HepG2 (cell line): ENCODE results near the gene TBC1D1. TPM values are rescaled to one million over a fixed set of nuclear protein-coding genes. Genes with fewer than 3 reads are reported as not detected.
A peak's percentile ranks its signal among the peaks of the same experiment; 100 is the strongest.

Experiments used
- BORCS8-MEF2B ChIP-seq: sonication (generic); formaldehyde crosslinking; IDR thresholded peaks from 2 replicates; pipeline ENCODE4 v1.8.0; 2022; ENCODE audit warnings: mild to moderate bottlenecking, missing genetic modification reagents
- CEBPB ChIP-seq: IDR thresholded peaks from 2 replicates; pipeline ENCODE4 v1.6.1; 2011; ENCODE audit warnings: low read depth, low read length, improper control_type of control experiment, borderline replicate concordance
- GATA4 ChIP-seq: sonication (generic); IDR thresholded peaks from 2 replicates; pipeline ENCODE4 v1.6.1; 2016; ENCODE audit warnings: antibody characterized with exemption, low read depth, borderline replicate concordance
- KDM1A ChIP-seq: IDR thresholded peaks from 2 replicates; pipeline ENCODE4 v1.6.1; 2016; ENCODE audit warnings: missing compliant biosample characterization
- KDM2A ChIP-seq: sonication (generic); formaldehyde crosslinking; IDR thresholded peaks from 2 replicates; pipeline ENCODE4 v1.4.0; 2020; ENCODE audit warnings: low read depth, missing genetic modification reagents, borderline replicate concordance
- MAZ ChIP-seq, 2 experiments: sonication (generic) in 1 of 2; formaldehyde crosslinking in 1 of 2; IDR thresholded peaks; 2 replicates each; pipeline versions ENCODE4 v1.5.0 to v1.6.1; 2012 to 2020; ENCODE audit warnings: low read depth in 2 of 2, mild to moderate bottlenecking in 2 of 2, borderline replicate concordance in 1 of 2, improper control_type of control experiment in 1 of 2, low read length in 1 of 2, missing genetic modification reagents in 1 of 2, moderate library complexity in 1 of 2
- NR2C2 ChIP-seq: sonication (generic); formaldehyde crosslinking; IDR thresholded peaks from 2 replicates; pipeline ENCODE4 v1.4.0; 2020; ENCODE audit warnings: missing genetic modification reagents, mild to moderate bottlenecking, moderate library complexity, borderline replicate concordance
- RCOR2 ChIP-seq: IDR thresholded peaks from 2 replicates; pipeline ENCODE4 v1.6.1; 2016; ENCODE audit warnings: missing biosample characterization, missing genetic modification reagents
- REST ChIP-seq, 2 experiments: IDR thresholded peaks; 2 replicates each; pipeline ENCODE4 v1.6.1; 2011 to 2012; ENCODE audit warnings: low read length in 2 of 2, borderline replicate concordance in 1 of 2, low read depth in 1 of 2, mild to moderate bottlenecking in 1 of 2, moderate library complexity in 1 of 2
- SCMH1 ChIP-seq: sonication (generic); formaldehyde crosslinking; IDR thresholded peaks from 2 replicates; pipeline ENCODE4 v1.9.0; 2021; ENCODE audit warnings: missing genetic modification reagents, mild to moderate bottlenecking, borderline replicate concordance
- U2AF1 ChIP-seq: fragments of 200-400 bp; formaldehyde crosslinking; optimal IDR thresholded peaks from 2 replicates; pipeline ENCODE3; 2017; ENCODE audit warnings: mild to moderate bottlenecking, low read depth, low read length
- WIZ ChIP-seq: sonication (generic); formaldehyde crosslinking; IDR thresholded peaks from 2 replicates; pipeline ENCODE4 v1.5.1; 2020; ENCODE audit warnings: mild to moderate bottlenecking, missing genetic modification reagents
- ZBTB20 ChIP-seq: sonication (generic); formaldehyde crosslinking; IDR thresholded peaks from 2 replicates; pipeline ENCODE4 v1.8.1; 2023; ENCODE audit warnings: missing genetic modification reagents, low read depth, mild to moderate bottlenecking, borderline replicate concordance
- ZNF572 ChIP-seq: sonication (generic); formaldehyde crosslinking; IDR thresholded peaks from 2 replicates; pipeline ENCODE4 v1.5.1; 2020; ENCODE audit warnings: mild to moderate bottlenecking, missing genetic modification reagents
- ZNF644 ChIP-seq: IDR thresholded peaks from 2 replicates; pipeline ENCODE4 v1.6.1; 2016; ENCODE audit warnings: low read depth
- ZNF780A ChIP-seq: sonication (generic); formaldehyde crosslinking; IDR thresholded peaks from 2 replicates; pipeline ENCODE4 v1.8.0; 2022; ENCODE audit warnings: mild to moderate bottlenecking, missing genetic modification reagents, moderate library complexity
- ZSCAN31 ChIP-seq: sonication (generic); formaldehyde crosslinking; IDR thresholded peaks from 2 replicates; pipeline ENCODE4 v1.5.0; 2020; ENCODE audit warnings: low read depth, mild to moderate bottlenecking, missing genetic modification reagents
- polyA plus RNA-seq, 8 experiments: library from polyadenylated mRNA; depleted of rRNA in 3 of 8; stranded (reverse) in 7 of 8; unstranded in 1 of 8; fragments of >200 nt; fragmentation: Illumina TruSeq in 4 of 8; extraction: Trizol in 4 of 8; gene quantifications; 2 replicates each; pipeline versions ENCODE4 v1.2.1 to v1.2.3, GENCODE V29; 2011 to 2016; ENCODE audit warnings: low read depth in 4 of 8, missing spikeins in 1 of 8, mixed read lengths in 1 of 8; ENCODE audit not compliant: insufficient read depth in 1 of 8
- total RNA-seq, 5 experiments: library from RNA; depleted of rRNA; stranded (reverse); fragments of >200 nt; fragmentation: Illumina TruSeq; extraction: Trizol; gene quantifications; 2 replicates each; pipeline ENCODE4 v1.2.3, GENCODE V29; 2016; ENCODE audit warnings: low read depth in 1 of 5
- TF ChIP-seq, protein P1 (sequence below): sonication (generic); formaldehyde crosslinking; IDR thresholded peaks from 2 replicates; pipeline ENCODE4 v1.4.0; 2020; ENCODE audit warnings: missing genetic modification reagents
- TF ChIP-seq, protein P2 (sequence below): sonication (generic); formaldehyde crosslinking; IDR thresholded peaks from 2 replicates; pipeline ENCODE4 v1.4.0; 2020; ENCODE audit warnings: missing genetic modification reagents, mild to moderate bottlenecking, borderline replicate concordance

TBC1D1 gene
- total and polyA plus RNA-seq, 2 of the 13 experiments (the other 11 are each of a cell fraction or from before 2014, with no cell fraction given), result 37.3 to 62.8 TPM

DNA sequence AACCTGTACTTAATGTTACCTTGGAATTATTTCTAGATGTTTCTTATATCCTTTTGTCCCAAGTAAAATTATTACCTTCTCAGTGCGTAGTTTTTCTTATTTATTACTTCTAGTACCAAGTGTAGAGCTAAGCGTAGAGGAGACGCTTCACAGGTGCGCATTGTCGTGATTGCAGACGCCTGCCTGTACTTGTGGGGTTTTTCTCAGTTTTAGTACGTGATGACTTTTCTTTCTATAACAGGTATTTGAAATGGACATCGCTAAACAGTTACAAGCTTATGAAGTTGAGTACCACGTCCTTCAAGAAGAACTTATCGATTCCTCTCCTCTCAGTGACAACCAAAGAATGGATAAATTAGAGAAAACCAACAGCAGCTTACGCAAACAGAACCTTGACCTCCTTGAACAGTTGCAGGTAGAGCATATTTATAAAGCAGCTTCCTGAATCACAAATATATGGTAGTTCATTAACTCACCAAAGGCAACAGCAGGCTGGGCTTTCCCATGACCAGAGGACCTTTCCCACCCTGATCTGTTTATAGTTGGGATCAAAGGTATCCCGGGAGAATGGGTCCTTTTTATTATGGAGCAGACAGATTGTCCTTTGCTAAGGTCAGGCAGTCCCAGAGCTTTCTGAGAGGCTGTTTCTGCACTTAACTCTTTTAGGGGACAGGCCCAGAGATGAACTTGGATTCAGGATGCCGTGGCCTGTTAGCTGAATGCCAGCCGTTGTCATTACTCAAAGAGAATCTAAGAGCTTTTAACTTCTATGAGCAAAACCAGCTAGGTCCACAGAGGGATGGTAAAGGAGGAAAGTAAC is 242.2 kb downstream of the TBC1D1 start (continued):
- TF ChIP-seq NR2C2 (peak; percentile 76), ZNF780A (no peak), MAZ (IDR thresholded peaks at IDR 0.05; ENCODE audit: borderline replicate concordance, low read depth, low read length) (no peak), MAZ (CRISPR knock-in tag; IDR thresholded peaks at IDR 0.05; ENCODE audit: low read depth) (0 out of 2 replicates have a peak, but pooled peaks have one; percentile 48), RCOR2 (CRISPR knock-in tag) (peak; percentile 99), ZNF644 (CRISPR knock-in tag) (peak; percentile 22), SCMH1 (CRISPR knock-in tag) (no peak), WIZ (CRISPR knock-in tag) (0 out of 2 replicates have a peak, but pooled peaks have one; percentile 19), KDM1A (CRISPR knock-in tag) (0 out of 2 replicates have a peak, but pooled peaks have one; percentile 52), ZNF572 (CRISPR knock-in tag) (no peak), GATA4 (peak; percentile 97), BORCS8-MEF2B (CRISPR knock-in tag) (no peak), REST (IDR thresholded peaks at IDR 0.05; ENCODE audit: borderline replicate concordance in 1 of 2, low read depth in 1 of 2, low read length in 2 of 2) (peak in 1 of 2 experiments; percentile 80; a peak in 2 of 4 replicates), ZBTB20 (CRISPR knock-in tag) (peak; percentile 79), KDM2A (CRISPR knock-in tag) (peak; percentile 28; the same call in 1 of the 2 replicates), U2AF1 (no peak), ZSCAN31 (CRISPR knock-in tag) (peak; percentile 67; the same call in 1 of the 2 replicates), CEBPB (peak; percentile 91)
- TF ChIP-seq, protein P1, sequence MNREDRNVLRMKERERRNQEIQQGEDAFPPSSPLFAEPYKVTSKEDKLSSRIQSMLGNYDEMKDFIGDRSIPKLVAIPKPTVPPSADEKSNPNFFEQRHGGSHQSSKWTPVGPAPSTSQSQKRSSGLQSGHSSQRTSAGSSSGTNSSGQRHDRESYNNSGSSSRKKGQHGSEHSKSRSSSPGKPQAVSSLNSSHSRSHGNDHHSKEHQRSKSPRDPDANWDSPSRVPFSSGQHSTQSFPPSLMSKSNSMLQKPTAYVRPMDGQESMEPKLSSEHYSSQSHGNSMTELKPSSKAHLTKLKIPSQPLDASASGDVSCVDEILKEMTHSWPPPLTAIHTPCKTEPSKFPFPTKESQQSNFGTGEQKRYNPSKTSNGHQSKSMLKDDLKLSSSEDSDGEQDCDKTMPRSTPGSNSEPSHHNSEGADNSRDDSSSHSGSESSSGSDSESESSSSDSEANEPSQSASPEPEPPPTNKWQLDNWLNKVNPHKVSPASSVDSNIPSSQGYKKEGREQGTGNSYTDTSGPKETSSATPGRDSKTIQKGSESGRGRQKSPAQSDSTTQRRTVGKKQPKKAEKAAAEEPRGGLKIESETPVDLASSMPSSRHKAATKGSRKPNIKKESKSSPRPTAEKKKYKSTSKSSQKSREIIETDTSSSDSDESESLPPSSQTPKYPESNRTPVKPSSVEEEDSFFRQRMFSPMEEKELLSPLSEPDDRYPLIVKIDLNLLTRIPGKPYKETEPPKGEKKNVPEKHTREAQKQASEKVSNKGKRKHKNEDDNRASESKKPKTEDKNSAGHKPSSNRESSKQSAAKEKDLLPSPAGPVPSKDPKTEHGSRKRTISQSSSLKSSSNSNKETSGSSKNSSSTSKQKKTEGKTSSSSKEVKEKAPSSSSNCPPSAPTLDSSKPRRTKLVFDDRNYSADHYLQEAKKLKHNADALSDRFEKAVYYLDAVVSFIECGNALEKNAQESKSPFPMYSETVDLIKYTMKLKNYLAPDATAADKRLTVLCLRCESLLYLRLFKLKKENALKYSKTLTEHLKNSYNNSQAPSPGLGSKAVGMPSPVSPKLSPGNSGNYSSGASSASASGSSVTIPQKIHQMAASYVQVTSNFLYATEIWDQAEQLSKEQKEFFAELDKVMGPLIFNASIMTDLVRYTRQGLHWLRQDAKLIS (CRISPR knock-in tag), result no peak; the same call in 1 of the 2 replicates
- TF ChIP-seq, protein P2, sequence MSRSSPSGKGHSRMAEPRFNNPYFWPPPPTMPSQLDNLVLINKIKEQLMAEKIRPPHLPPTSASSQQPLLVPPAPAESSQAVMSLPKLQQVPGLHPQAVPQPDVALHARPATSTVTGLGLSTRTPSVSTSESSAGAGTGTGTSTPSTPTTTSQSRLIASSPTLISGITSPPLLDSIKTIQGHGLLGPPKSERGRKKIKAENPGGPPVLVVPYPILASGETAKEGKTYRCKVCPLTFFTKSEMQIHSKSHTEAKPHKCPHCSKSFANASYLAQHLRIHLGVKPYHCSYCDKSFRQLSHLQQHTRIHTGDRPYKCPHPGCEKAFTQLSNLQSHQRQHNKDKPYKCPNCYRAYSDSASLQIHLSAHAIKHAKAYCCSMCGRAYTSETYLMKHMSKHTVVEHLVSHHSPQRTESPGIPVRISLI (CRISPR knock-in tag), result peak; percentile 52; the same call in 1 of the 2 replicates
